Activated naive CD4-positive, alpha-beta T cell (primary cell): ENCODE results near the gene LRTM1.

Experiments
- DNase-seq, 4 experiments: peaks; one replicate each; lab custom pipeline; 2025; lab: John Stamatoyannopoulos, UW

The LRTM1 gene

GRCh38 chr3:54928046-54928770 lies at the start of gene LRTM1:
LRTM1 (minus strand) TSS chr3:54928059; CDS start chr3:54927911, 148 bp downstream.
- no peak for DNase-seq

DNA sequence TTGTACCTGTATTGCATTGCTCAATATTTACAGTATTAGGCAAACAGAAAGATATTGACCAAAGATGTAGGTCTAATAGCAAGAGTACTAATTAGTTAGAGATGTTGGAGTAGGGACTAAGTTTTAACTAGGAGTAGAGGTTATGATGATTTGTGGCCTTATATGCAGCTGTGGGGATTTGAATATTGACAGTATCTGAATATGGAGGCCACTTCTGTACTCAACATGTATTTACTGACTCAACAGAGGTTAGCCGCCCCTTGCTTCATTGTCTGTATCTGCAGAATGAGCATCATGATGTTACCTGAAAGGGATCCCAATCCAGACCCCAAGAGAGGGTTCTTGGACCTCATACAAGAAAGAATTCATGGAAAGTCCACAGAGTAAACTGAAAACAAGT lies 49.6 kb upstream of the LRTM1 start:
- no peak for DNase-seq

- DNase-seq: no peak
These were observed 43.0 kb upstream of the LRTM1 start for GRCh38 chr3:54970895-54971294.

DNA sequence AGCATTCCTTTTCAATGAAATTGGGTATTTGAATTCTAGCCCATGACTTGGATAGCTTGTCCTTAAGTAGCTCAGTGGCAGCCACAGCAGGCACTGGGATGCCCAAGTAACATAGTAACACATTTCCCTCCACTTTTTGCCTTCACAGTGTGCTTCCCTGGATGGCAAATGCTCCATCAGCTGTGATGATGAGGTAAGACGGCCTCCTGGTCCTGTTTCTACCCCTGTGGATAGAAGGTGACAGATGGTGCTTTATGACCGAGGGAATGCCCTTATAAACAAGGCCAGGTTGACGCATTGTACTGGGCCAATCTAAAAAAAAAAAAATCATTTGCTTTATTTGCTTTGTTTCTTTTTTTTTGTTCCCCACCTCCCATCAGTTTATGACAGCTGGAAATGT lies 41.8 kb upstream of the LRTM1 start:
- no peak for DNase-seq

- no peak for DNase-seq
These were observed 40.8 kb upstream of the LRTM1 start for GRCh38 chr3:54968546-54969172.

- DNase-seq: no peak
These were observed 39.9 kb upstream of the LRTM1 start for GRCh38 chr3:54967731-54968161.

DNA sequence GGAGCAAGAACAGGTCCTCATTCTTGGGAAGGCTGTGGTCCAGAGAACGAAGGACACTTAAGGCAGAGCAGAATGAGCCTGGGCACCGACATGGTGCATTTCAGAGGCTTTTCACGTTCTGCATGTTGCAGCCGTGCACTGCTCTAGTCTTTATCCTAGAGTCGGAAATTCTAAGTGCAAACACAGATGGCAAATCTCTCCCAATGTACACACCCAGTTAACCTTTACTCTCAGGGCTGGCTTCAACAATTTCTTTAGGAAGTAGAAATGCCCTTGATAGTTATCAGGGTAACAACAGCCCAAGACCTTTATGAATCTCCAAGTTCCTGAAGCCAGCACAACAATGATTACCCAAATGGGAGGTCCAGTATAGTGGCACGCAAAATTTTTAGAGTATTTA lies 39.1 kb upstream of the LRTM1 start:
- DNase-seq: no peak

DNA sequence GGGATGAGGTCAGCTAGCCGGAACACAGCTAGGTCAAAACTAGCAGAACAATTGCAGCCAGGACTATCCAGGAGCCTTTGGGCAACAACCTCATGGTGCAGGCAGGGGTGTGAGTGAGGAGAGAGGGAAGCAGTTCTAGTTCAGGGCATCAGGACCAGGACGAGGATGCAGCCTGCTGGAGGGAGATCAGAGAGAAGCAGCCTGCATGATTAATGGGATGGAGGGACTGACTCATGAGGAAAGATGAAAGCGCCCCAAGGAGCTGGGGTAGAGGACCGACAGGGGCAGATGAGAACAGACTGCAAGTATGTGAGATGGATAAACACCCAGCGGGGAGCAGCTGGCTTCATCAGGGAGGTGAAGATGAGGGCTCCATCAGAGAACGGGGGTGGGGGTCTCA lies 37.9 kb upstream of the LRTM1 start:
- no peak for DNase-seq

DNA sequence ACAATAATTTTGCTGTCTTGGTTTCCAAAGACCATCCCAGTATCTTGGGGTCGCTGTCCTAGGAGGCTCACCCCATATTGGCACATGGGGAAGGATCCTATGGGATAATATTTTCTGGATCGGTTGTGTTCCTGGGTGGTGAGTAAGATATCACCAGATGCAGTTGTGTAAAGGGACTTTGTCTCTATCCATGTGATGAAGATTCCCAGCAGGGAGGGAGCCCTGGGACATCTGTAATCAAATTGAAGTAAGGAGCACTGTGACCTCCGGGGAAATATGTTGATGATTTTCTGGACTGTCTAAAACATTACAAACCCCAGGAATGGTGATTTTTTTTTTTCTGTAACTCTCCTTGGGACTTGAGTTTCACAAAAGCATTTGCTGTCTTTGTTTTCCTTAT lies 36.2 kb upstream of the LRTM1 start:
- DNase-seq: no peak

DNA sequence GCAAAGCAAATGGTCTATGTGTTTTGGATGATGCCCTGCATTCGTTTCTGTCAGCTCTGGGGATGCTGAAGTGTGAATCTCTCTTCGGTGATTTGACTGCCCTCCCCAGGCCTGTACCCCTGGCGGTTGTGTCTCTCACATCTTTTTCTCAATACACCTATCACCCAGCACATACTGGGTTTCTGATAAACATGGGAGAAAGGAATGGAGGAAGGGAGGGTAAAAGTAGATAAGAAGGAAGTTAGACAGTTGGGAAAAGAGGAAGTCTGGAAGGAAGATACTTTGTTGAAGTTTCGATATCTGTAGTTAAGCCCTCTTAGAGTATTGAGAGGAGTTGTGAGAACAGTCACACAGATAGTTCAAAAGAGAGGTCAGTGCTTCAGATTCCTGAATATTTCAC lies 35.8 kb upstream of the LRTM1 start:
- no peak for DNase-seq

- DNase-seq: no peak
These were observed 34.3 kb upstream of the LRTM1 start for GRCh38 chr3:54962200-54962599.

GRCh38 chr3:54960701-54961100 lies 32.8 kb upstream of the LRTM1 start:
- no peak for DNase-seq

DNA sequence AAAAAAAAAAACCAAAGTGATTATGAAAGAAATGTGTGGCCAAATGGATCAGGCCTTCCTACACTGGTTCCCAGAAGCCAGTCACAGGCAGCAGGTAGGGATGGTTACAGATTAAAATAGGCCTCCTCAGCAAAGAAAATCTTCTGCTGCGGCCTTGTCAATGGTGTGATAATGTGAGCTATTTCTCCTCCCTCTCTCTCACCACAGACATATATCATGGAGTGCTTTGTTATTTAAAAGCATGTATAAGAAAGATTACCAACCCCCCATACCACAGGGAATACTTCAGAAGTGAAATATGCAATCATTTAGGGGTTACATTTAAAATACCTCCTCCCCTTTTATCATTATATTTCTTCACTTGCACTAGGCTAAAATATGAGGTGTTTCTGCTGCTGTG lies 32.2 kb upstream of the LRTM1 start:
- no peak for DNase-seq

DNA sequence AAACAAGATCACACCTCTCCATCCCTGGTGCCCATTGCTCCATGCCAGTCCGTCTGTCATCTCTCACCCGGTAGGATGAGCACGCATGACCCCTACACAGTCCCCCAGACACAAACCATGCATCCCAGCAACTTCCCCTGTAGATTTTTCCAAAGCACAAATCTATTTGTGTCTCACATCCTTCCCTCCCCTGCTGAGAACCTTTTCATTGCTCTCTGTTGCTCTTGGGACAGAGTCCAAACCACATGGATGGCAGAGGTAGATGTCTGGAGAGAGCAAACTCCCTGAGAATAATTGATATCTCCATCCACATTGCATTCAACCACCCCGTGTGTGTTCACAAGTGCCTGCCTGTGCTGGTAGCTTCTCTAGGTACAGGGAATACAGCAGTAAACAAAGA lies 29.9 kb upstream of the LRTM1 start:
- DNase-seq: no peak

GRCh38 chr3:54955941-54956340 lies 28.1 kb upstream of the LRTM1 start:
- DNase-seq: no peak

DNA sequence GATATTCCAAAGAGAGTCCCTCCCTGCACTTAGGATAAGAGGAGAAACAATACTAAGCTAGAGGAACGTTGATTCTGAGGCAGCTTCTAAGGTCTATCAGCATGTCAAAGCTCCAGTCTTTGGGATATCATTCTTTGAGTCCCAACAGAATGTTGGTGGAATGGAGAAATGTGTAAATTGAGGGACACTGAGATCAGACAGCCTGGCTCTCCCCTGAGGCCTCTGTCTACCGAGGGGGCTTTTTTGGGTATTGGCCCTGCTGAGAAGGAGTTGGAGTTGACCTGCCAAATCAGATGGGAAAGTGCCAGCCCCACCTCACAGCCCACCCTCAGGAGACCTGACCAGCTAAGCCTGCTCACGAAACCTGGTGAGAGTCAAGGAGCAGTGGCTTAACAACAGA lies 27.6 kb upstream of the LRTM1 start:
- no peak for DNase-seq

GRCh38 chr3:54954521-54954920 lies 26.7 kb upstream of the LRTM1 start:
- DNase-seq: no peak

DNA sequence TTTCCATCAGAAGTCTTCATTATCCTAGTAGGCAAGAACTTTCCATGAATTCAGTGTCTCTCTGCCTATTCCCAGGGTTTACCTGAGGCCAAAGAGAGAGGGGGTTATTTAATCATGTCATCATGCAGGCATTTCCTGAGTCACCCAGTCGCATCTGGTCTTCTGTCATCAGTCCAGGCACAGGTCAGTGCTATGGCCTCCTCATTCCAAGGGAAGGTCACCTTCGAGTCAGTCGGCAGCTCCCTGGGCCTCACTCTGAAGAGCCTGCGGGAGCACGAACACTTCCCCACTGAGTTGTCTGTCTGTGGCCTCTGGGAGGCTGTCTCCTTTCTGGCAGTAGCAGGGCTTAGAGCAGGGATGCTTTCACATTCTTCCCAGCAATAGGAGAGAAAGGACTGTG lies 26.2 kb upstream of the LRTM1 start:
- no peak for DNase-seq

DNA sequence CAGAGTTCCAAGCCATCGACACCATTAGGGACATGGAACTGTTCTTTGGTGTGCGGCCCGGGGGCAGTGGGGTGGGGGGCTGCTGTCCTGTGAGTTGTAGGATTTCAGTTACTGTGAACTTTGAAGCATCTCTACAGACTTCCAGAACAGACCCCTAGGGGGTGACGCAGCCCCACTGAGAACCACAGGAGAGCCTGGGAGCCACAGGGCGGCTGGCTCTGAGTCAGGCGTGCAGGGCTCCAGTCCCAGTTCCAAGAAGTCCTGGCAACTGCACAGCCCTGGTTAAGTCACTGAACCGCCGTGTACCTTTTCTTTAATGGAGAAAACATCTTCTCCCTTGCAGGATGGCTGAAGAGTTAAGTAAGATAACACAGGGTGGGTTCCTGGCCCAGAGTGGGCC lies 23.5 kb upstream of the LRTM1 start:
- no peak for DNase-seq

DNA sequence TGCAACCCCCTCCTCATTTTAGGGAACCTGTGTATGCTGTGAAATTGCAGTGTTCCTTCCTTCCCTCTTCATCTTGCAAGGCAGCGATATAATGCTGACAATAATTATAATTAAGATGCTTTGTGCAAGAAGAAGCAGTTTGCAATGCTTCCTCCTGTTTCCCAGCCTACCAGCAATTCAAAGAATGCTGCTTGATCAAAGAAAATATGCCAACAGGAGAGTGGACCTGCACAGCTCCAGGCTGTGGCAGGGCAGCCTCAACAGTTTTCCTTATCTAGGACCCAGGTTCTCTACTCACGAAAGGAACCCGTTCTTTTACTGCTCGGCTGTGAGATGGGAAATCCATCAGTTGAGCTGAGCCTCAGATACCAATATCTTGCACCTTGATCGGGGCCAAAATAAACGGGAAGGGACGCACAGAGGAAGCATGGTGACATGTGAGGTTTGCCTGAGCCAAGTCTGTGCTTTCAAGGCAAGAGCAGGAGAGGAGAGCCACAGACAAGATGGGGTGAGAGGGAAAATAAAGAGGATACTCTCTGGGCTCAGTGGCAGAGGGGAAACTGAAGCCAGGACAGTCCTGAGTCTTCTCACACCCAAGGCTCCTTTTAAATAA lies 22.6 kb upstream of the LRTM1 start:
- DNase-seq: no peak

GRCh38 chr3:54949491-54950044 lies 21.7 kb upstream of the LRTM1 start:
- no peak for DNase-seq

DNA sequence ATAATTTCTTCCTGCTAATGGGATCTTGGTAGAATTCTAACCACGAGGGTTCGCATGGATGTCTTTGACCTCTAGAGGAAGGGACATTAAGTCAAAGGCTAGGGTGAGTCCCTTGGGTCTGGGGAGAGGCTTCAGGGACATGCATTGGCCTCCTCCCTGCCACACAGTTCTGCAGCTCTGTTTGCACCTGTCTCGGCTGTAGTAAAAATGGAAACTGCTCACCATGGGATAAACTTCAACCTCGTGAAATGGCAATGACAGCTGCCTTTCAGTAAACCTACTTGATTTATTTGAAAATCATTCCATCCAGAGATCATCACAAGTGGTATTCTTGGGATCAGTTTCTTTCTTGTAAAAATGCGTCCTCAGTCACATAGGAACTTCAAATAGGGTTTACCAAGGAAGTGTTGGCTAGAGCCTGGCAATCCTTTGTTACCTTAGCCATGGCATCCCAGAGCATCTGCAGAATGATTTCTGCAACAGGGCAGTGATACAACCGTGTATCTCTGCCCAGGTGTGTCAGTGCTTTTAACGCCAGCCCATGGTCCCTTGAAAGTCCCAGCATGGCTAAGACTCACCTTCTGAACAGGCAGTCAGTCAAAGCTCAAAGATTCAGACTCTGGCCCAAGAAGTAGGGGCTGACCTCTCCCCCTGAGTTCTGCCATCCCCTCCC lies 14.0 kb upstream of the LRTM1 start:
- DNase-seq: no peak

DNA sequence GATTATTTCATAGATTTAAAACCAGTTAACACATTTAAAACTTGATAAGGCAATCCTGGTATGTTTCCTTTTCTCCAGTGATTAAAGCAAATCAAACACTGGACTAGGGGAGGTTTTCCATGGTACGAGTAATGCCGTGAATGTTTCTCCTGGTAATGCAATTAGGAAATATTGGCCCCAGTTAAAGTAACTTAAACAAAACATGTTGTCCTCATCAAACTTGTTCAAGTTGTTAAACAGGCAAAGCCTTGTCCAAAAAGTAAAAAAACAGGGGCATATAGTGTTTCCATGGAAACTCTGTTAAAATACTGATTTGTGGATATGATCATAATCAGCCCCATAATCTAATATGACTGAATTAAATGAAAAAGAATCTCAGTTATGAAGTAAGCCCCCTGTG lies 13.1 kb upstream of the LRTM1 start:
- DNase-seq: no peak
